ENCODE data around the gene CCDC172.

GRCh38 chr10:116316503-116316902 lies 7.7 kb upstream of the CCDC172 start:
- TF ChIP-seq CTCF (IDR thresholded peaks at IDR 0.05; ENCODE audit: low read depth, low read length, poor library complexity, severe bottlenecking) (no peak), EZH2phosphoT487 (IDR thresholded peaks at IDR 0.05; ENCODE audit: borderline replicate concordance, low read length) (no peak)

Data from DOHH2 (cell line).